Suprapubic skin (tissue), 4 donors: Measurements from ENCODE around the gene NDUFS7.

Experiments used
- POLR2A ChIP-seq, 2 donors: fragments of 450-650 bp; IDR thresholded peaks; one replicate each; pipeline ENCODE4 v1.6.1; 2017; ENCODE audit warnings: antibody characterized with exemption in 2 of 2, mild to moderate bottlenecking in 2 of 2, moderate library complexity in 2 of 2
- POLR2AphosphoS5 ChIP-seq, 3 donors: sonication (generic); formaldehyde crosslinking; IDR thresholded peaks; one replicate each; pipeline ENCODE4 v1.6.1; 2017; ENCODE audit warnings: antibody characterized with exemption in 3 of 3

DNA sequence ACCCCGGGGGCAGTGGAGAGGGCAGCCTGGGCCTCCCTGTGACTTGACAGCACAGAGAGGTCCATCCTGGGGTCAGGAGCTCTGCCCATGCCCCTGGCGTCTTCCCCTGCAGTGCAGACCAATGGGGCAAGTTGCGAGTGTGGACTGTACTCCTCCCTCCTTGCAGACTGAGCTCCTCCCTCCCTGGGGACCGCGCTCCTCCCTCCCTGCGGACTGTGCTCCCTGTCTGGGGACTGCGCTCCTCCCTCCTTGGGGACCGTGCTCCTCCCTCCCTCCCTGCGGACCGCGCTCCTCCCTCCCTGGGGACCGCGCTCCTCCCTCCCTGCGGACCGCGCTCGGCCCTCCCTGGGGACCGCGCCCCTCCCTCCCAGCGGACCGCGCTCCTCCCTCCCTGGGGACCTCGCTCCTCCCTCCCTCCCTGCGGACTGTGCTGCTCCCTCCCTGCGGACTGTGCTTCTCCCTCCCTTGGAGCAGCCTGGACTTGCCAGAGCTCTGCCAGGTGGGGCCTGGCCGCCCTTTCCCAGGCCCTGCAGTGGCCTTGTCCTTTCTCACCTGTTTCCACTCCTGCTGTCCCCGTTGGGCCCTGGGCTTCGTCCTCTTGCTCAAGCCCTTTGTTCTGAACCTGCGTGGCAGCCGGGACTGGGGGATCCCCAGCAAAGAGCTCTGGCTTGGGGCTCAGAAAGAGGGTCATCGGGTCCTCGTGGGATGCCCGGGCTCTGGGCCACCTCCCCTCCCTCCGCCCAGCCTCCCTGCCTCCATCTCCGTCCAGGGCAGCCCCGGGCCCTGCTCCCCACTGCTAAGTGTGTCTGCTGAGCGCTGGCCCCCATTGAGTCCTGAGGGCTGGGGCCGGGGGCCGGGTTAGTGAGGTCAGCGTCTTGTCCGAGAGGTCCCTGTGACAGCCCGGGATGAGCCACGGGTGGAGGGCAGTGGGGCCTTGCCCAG is 10.8 kb downstream of the NDUFS7 start:
- TF ChIP-seq POLR2A (IDR thresholded peaks at IDR 0.05) (no peak), POLR2AphosphoS5 (IDR thresholded peaks at IDR 0.05) (no peak)
